ENCODE measurements around the gene NTNG1. TPM values are rescaled to one million over a fixed set of nuclear protein-coding genes. Genes with fewer than 3 reads are reported as not detected.

Gene NTNG1
- total RNA-seq, 4 donors from 2014 or later: 4.2 to 11.1 (median 5.6) TPM

DNA sequence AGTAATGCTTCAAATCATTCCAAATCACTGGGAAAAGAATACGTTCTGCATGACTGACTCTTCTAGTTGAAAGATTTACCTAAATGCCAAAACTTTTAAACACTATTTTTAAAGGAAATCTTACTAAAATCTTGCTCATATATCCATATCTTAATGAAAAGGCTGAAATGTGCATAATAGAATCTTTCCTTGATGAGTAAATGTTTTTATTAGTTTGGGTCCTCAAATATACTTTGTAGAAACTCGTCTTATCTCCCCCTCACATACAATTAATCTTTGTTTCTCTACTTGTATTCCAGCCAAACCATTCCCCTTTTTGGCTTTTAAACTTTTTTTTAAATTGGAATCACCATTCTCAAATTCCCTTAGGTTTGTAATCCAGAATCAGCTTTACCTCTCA, 110.2 kb downstream of the NTNG1 start:
- no peaks in the 10 kb centered on the region for H3K36me3 ChIP-seq
- no peaks in the 10 kb centered on the region for H3K4me1 ChIP-seq
- H3K27ac ChIP-seq: no peak overlapping the region
- no peaks in the 10 kb centered on the region for H3K9me3 ChIP-seq
- 53% methylated on average over 2 of the region's 2 CpGs for WGBS
- no peaks in the 10 kb centered on the region for H3K27me3 ChIP-seq
- TF ChIP-seq, protein P1, sequence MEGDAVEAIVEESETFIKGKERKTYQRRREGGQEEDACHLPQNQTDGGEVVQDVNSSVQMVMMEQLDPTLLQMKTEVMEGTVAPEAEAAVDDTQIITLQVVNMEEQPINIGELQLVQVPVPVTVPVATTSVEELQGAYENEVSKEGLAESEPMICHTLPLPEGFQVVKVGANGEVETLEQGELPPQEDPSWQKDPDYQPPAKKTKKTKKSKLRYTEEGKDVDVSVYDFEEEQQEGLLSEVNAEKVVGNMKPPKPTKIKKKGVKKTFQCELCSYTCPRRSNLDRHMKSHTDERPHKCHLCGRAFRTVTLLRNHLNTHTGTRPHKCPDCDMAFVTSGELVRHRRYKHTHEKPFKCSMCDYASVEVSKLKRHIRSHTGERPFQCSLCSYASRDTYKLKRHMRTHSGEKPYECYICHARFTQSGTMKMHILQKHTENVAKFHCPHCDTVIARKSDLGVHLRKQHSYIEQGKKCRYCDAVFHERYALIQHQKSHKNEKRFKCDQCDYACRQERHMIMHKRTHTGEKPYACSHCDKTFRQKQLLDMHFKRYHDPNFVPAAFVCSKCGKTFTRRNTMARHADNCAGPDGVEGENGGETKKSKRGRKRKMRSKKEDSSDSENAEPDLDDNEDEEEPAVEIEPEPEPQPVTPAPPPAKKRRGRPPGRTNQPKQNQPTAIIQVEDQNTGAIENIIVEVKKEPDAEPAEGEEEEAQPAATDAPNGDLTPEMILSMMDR (IDR thresholded peaks at IDR 0.05): no peak
- TF ChIP-seq EP300 (IDR thresholded peaks at IDR 0.05): no peak
- TF ChIP-seq POLR2A (IDR thresholded peaks at IDR 0.05): no peak
- no peak for TF ChIP-seq POLR2AphosphoS5 (IDR thresholded peaks at IDR 0.05)
- DNase-seq (ENCODE audit: low spot score in 2 of 2): no peak
- no peak overlapping the region for H3K4me3 ChIP-seq

GRCh38 chr1:107251839-107252238, 111.0 kb downstream of the NTNG1 start:
- DNase-seq (ENCODE audit: low spot score in 2 of 2): no peak

DNA sequence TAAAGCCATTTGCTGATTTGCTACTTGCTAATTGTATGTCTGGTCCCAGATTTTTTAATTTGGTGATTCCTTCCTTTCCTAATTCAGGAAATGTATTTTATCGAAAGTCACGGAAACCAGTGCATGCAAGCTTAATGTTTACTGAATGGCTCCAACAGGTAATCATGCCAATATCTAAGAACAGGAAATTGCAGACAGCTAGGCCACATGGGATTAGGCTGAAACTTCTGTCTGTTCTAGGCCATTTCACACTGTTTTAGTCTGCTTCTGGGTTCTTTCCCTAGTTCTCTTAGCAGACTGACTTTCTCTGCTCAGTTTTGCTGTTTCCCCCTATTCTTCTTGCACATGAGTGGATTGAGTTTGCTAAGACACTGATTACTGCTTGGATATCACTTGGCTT, 111.4 kb downstream of the NTNG1 start:
- no peak for DNase-seq (ENCODE audit: low spot score in 2 of 2)
- TF ChIP-seq, protein P1 (IDR thresholded peaks at IDR 0.05): no peak
- TF ChIP-seq POLR2A (IDR thresholded peaks at IDR 0.05) (no peak), EP300 (IDR thresholded peaks at IDR 0.05) (no peak), POLR2AphosphoS5 (IDR thresholded peaks at IDR 0.05) (no peak)

More at GRCh38 chr1:107251839-107252238, 111.0 kb downstream of the NTNG1 start:
- H3K27ac ChIP-seq: no peak overlapping the region
- H3K4me3 ChIP-seq: no peak overlapping the region
- H3K4me1 ChIP-seq: no peaks in the 10 kb centered on the region
- 84% methylated on average over 2 of the region's 2 CpGs for WGBS
- TF ChIP-seq EP300 (IDR thresholded peaks at IDR 0.05) (no peak), POLR2AphosphoS5 (IDR thresholded peaks at IDR 0.05) (no peak), POLR2A (IDR thresholded peaks at IDR 0.05) (no peak)
- TF ChIP-seq, protein P1 (IDR thresholded peaks at IDR 0.05): no peak
- H3K27me3 ChIP-seq: no peaks in the 10 kb centered on the region
- no peaks in the 10 kb centered on the region for H3K36me3 ChIP-seq
- no peaks in the 10 kb centered on the region for H3K9me3 ChIP-seq

GRCh38 chr1:107254306-107254705, 113.5 kb downstream of the NTNG1 start:
- H3K4me1 ChIP-seq: no peaks in the 10 kb centered on the region
- no peaks in the 10 kb centered on the region for H3K36me3 ChIP-seq
- no peak for DNase-seq (ENCODE audit: low spot score in 2 of 2)
- H3K27me3 ChIP-seq: no peaks in the 10 kb centered on the region
- no peak for TF ChIP-seq POLR2A (IDR thresholded peaks at IDR 0.05)
- no peak for TF ChIP-seq EP300 (IDR thresholded peaks at IDR 0.05)
- TF ChIP-seq POLR2AphosphoS5 (IDR thresholded peaks at IDR 0.05): no peak
- TF ChIP-seq, protein P1 (IDR thresholded peaks at IDR 0.05): no peak
- H3K9me3 ChIP-seq: no peaks in the 10 kb centered on the region
- H3K4me3 ChIP-seq: no peak overlapping the region
- 79% methylated on average over 5 of the region's 5 CpGs for WGBS
- no peak overlapping the region for H3K27ac ChIP-seq

More for the DNA sequence above, 111.4 kb downstream of the NTNG1 start:
- WGBS: 89% methylated on average over 2 of the region's 2 CpGs
- H3K9me3 ChIP-seq: no peaks in the 10 kb centered on the region
- H3K27ac ChIP-seq: no peak overlapping the region
- no peaks in the 10 kb centered on the region for H3K4me1 ChIP-seq
- H3K4me3 ChIP-seq: no peak overlapping the region
- no peaks in the 10 kb centered on the region for H3K27me3 ChIP-seq
- no peaks in the 10 kb centered on the region for H3K36me3 ChIP-seq

DNA sequence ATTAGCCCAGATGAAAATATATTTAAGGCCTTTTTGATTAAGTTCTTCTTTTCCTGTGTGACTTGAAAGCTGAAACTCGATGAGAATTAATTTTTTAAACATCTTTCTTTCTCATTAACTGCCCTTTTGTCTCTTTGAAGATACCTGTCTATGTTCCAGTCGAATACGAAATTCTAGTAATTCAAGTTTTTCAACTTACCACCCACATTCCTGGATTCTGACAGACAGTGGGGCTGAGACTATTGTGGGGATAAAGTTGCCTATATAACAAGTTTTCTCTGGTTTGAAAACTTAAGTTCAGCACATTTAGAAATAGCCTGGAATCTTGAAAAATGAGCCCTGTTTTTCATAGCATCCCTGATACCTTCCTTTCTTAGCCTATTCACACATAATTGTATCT, 114.6 kb downstream of the NTNG1 start:
- DNase-seq (ENCODE audit: low spot score in 2 of 2): no peak
- TF ChIP-seq POLR2A (IDR thresholded peaks at IDR 0.05) (no peak), EP300 (IDR thresholded peaks at IDR 0.05) (no peak), POLR2AphosphoS5 (IDR thresholded peaks at IDR 0.05) (no peak)
- TF ChIP-seq, protein P1 (IDR thresholded peaks at IDR 0.05): no peak
- Histone ChIP-seq H3K9me3 (no peaks in the 10 kb centered on the region), H3K27ac (no peak overlapping the region), H3K27me3 (no peaks in the 10 kb centered on the region), H3K36me3 (no peaks in the 10 kb centered on the region), H3K4me1 (no peaks in the 10 kb centered on the region), H3K4me3 (no peak overlapping the region)
- WGBS: 41% methylated on average over 3 of the region's 3 CpGs

All from suprapubic skin (tissue), 4 donors.